ENCODE results near the gene WDR55. TPM values are rescaled to one million over a fixed set of nuclear protein-coding genes. Genes with fewer than 3 reads are reported as not detected.

Gene WDR55
- total RNA-seq, 1 donor from 2014 or later, result 28.5 TPM

GRCh38 chr5:140674211-140674610 lies 9.5 kb downstream of the WDR55 start:
- Mint-ChIP-seq H3K27me3 (ENCODE audit: unreplicated experiment) (peaks cover 16% of the 10 kb centered on the region), H3K9me3 (ENCODE audit: unreplicated experiment) (no peaks in the 10 kb centered on the region), H3K36me3 (ENCODE audit: low read depth, unreplicated experiment) (peaks cover 40% of the 10 kb centered on the region), H3K27ac (ENCODE audit: unreplicated experiment) (no peak overlapping the region), H3K4me3 (ENCODE audit: unreplicated experiment) (no peak overlapping the region), H3K4me1 (ENCODE audit: unreplicated experiment) (peaks cover 5% of the 10 kb centered on the region)
- TF ChIP-seq, protein P1, sequence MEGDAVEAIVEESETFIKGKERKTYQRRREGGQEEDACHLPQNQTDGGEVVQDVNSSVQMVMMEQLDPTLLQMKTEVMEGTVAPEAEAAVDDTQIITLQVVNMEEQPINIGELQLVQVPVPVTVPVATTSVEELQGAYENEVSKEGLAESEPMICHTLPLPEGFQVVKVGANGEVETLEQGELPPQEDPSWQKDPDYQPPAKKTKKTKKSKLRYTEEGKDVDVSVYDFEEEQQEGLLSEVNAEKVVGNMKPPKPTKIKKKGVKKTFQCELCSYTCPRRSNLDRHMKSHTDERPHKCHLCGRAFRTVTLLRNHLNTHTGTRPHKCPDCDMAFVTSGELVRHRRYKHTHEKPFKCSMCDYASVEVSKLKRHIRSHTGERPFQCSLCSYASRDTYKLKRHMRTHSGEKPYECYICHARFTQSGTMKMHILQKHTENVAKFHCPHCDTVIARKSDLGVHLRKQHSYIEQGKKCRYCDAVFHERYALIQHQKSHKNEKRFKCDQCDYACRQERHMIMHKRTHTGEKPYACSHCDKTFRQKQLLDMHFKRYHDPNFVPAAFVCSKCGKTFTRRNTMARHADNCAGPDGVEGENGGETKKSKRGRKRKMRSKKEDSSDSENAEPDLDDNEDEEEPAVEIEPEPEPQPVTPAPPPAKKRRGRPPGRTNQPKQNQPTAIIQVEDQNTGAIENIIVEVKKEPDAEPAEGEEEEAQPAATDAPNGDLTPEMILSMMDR (IDR thresholded peaks at IDR 0.05; ENCODE audit: unreplicated experiment), result no peak
- no peak for DNase-seq (ENCODE audit: low spot score)

- Mint-ChIP-seq H3K4me3 (ENCODE audit: unreplicated experiment) (no peak overlapping the region), H3K36me3 (ENCODE audit: low read depth, unreplicated experiment) (peaks cover 37% of the 10 kb centered on the region), H3K4me1 (ENCODE audit: unreplicated experiment) (peaks cover 5% of the 10 kb centered on the region), H3K9me3 (ENCODE audit: unreplicated experiment) (no peaks in the 10 kb centered on the region), H3K27ac (ENCODE audit: unreplicated experiment) (no peak overlapping the region), H3K27me3 (ENCODE audit: unreplicated experiment) (peaks cover 16% of the 10 kb centered on the region)
- TF ChIP-seq, protein P1 (IDR thresholded peaks at IDR 0.05; ENCODE audit: unreplicated experiment), result no peak
- DNase-seq (ENCODE audit: low spot score), result no peak
These were observed 9.9 kb downstream of the WDR55 start for GRCh38 chr5:140674629-140675028.

- Mint-ChIP-seq H3K4me3 (ENCODE audit: unreplicated experiment) (peak overlapping the region; percentile 62), H3K9me3 (ENCODE audit: unreplicated experiment) (no peaks in the 10 kb centered on the region), H3K27ac (ENCODE audit: unreplicated experiment) (no peak overlapping the region), H3K4me1 (ENCODE audit: unreplicated experiment) (no peaks in the 10 kb centered on the region), H3K27me3 (ENCODE audit: unreplicated experiment) (peaks cover 16% of the 10 kb centered on the region), H3K36me3 (ENCODE audit: low read depth, unreplicated experiment) (peaks cover 39% of the 10 kb centered on the region)
- TF ChIP-seq, protein P1 (IDR thresholded peaks at IDR 0.05; ENCODE audit: unreplicated experiment), result no peak
- no peak for DNase-seq (ENCODE audit: low spot score)
These were observed 13.2 kb downstream of the WDR55 start for GRCh38 chr5:140677947-140678346.

DNA sequence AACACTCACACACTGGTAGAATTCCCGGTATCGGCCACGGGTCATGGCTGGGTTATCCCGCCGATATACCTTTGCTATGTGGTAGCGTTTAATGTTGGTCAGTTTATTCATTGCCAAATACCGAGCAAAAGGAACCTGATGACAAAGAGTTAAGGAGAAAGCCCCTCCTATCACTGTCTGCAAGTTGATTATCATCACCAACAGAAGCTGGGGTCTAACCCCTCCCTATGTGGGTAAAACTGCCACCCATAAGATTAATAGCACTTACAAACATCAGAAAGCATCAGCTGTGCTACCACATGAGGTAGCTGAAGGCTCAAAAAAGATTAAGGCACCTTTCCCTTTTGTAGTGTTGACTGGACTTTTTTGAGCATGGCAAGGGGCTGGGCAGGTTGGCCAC lies 14.3 kb downstream of the WDR55 start:
- peaks cover 11% of the 10 kb centered on the region for H3K27me3 Mint-ChIP-seq (ENCODE audit: unreplicated experiment)
- H3K4me3 Mint-ChIP-seq (ENCODE audit: unreplicated experiment), result no peak overlapping the region
- TF ChIP-seq, protein P1 (IDR thresholded peaks at IDR 0.05; ENCODE audit: unreplicated experiment), result no peak
- H3K4me1 Mint-ChIP-seq (ENCODE audit: unreplicated experiment), result no peaks in the 10 kb centered on the region
- peaks cover 40% of the 10 kb centered on the region for H3K36me3 Mint-ChIP-seq (ENCODE audit: low read depth, unreplicated experiment)
- DNase-seq (ENCODE audit: low spot score), result no peak
- no peak overlapping the region for H3K27ac Mint-ChIP-seq (ENCODE audit: unreplicated experiment)
- H3K9me3 Mint-ChIP-seq (ENCODE audit: unreplicated experiment), result no peaks in the 10 kb centered on the region

DNA sequence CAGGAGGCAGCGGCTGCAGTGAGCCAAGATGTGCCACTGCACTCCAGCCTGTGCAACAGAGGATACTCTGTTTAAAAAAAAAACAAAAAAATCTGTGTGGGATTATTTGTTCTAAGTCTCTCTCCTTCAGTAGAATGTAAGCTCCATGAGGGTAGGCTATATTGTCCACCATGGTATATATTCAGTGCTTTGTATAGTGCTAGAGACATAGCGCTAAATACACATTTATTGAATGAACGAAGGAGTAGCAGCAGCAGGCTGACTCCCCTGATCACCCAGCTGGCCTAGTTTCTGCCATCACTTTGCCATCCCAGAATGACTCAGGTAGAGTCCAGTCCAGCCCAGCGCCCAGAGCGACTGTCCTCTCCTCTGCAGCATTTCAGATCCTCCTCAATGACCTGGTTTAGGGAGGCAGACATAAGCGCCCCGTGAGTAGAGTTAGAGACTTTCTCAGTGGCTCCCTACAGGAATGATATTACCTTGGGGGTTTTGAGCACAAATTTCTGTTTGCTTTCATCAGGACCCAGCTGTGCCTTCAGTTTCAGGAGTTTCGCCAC lies 25.8 kb downstream of the WDR55 start:
- Mint-ChIP-seq H3K4me1 (ENCODE audit: unreplicated experiment) (peaks cover 20% of the 10 kb centered on the region), H3K36me3 (ENCODE audit: low read depth, unreplicated experiment) (peaks cover 17% of the 10 kb centered on the region), H3K27me3 (ENCODE audit: unreplicated experiment) (peaks cover 14% of the 10 kb centered on the region), H3K27ac (ENCODE audit: unreplicated experiment) (peak overlapping the region; percentile 91), H3K9me3 (ENCODE audit: unreplicated experiment) (no peaks in the 10 kb centered on the region), H3K4me3 (ENCODE audit: unreplicated experiment) (peak overlapping the region; percentile 97)
- no peak for DNase-seq (ENCODE audit: low spot score)
- TF ChIP-seq, protein P1 (IDR thresholded peaks at IDR 0.05; ENCODE audit: unreplicated experiment), result no peak
